LNCAP (cell line): ENCODE measurements around the gene DHRS7B.

Experiments
- CTCF ChIP-seq: fragments of 450-650 bp; IDR thresholded peaks from 2 replicates; pipeline ENCODE4 v1.5.1; 2017; ENCODE audit warnings: mild to moderate bottlenecking

DHRS7B gene

DNA sequence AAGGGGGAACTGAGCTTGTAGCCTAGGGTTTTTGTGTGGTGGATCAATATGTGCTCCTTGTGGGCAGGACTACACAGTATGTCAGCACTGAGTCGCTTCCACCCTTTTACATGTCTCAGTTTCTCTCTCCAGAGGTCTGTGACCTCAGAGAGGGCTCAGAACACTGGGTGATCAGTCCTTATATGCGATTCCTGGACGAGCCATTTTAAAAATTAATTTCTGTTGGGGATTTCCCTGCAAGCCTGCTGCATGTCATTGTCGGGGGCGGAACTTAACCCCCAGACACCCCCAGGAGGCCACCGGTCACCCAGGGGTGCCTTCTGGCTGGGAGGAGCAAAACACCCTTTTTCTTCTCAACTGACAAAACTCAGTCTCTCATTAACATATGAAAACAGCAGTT is 14.1 kb downstream of the DHRS7B start:
- TF ChIP-seq CTCF: no peak

GRCh38 chr17:21141331-21141730 is 14.6 kb downstream of the DHRS7B start:
- no peak for TF ChIP-seq CTCF

GRCh38 chr17:21143695-21144094 is 16.9 kb downstream of the DHRS7B start:
- TF ChIP-seq CTCF: no peak

DNA sequence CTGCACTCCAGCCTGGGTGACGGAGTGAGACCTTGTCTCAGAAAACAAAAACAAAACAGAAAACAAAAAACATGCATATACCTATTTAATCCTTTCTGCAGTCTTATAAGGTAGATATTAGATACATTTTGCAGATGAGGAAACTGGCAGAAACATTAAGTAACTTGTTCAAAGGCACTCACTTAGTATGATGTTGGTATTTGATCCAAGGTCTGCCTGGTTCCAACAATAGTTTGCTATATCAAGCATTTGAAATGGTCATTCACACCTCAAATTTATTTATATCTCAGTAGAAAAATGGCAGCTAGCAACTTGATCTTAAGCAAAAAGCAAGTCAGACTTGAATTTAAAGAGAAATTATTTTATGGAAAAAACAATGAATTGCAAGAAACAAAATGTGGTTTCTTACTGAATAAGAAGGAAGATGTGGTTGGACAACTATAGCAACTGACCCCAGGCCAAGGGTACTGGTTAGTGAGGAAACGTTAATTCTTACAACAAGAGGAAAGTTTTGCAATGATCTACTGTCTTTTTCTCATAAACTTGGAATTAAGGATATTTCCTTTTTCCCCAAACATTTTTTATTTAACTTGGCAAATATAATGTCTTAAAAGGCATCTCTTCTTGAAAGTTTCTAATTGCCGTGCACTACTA is 19.7 kb downstream of the DHRS7B start:
- no peak for TF ChIP-seq CTCF

DNA sequence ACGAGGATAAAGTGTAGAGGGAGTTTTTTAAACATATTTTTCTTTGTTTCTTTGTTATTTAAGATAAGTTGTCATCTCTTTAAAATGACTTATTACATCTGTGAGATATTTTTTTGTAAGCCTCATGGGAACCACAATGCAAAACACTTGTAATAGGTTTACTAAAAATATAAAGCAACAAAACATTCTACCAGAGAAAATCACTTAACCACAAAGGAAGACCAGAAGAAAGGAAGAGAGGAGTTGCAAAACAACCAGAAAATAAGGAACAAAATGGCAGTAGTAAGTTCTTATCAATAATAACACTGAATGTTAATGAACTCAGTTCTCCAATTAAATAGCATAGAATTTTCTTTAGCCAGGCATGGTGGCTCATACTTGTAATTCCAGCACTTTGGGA is 22.9 kb downstream of the DHRS7B start:
- no peak for TF ChIP-seq CTCF

DNA sequence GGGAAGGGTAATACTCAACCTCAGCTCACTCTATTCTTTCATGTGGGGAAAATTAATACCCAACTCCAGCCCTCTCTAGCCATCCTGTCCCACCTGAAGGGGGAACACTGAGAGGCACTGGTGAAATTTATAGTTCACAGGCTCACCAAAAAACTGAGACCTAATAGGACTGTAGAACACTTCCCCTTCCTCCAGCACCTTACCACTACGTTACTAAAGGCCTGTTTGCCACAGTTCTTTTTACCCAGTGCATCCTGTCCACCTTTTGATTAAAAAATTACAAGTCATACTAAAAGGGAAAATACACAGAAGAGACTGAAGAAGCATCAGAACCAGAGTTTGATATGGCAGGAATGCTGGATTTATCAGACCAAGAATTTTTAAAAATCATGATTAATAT is 26.0 kb downstream of the DHRS7B start:
- TF ChIP-seq CTCF: no peak

- TF ChIP-seq CTCF: no peak
Measured at GRCh38 chr17:21157586-21158370, 31.0 kb downstream of the DHRS7B start.
